Measurements from ENCODE around the gene NOL12. TPM values are rescaled to one million over a fixed set of nuclear protein-coding genes. Genes with fewer than 3 reads are reported as not detected.

The NOL12 gene
- total RNA-seq, 1 experiment from 2014 or later = 31.4 TPM

DNA sequence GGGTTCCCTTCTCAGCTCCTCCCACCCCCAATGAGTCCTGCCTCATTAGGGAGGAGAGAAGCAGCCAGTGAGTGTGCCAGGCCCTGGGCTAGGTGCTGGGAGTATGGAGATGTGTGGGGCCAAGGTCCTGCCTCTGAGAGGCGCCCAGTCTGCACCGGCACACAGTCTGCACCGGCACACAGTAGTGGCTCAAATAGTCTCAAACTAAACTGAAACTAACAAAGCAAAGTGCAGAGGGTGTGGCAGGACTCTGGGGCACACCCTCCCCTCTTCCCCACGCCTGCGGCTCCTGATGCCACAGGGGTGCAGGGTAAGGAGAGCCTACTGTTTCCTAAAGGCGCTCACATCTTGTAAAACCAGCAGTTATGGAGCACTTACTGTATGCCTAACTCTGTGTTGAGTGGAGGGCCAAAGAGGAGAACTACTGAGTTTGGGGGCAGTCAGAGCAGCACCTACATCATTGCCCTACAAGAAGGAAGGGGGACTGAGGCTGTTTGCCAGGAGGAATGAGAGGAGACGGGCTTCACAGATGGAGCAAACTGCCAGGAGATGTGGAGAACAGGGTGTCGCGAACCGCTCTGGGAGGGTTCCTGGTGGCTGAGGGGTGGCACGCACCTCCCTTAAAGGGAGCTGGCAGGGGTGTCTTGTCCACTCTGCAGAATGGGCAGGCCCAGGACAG lies 47.6 kb upstream of the NOL12 start:
- H3K27ac ChIP-seq (ENCODE audit: low read depth, low read length) = peak overlapping the region; percentile 61; the same call in 1 of the 2 replicates
- DNase-seq (ENCODE audit: low read depth, low spot score) (no peak), ATAC-seq (peak; percentile 35)
- H3K4me3 ChIP-seq (replicated peaks in 1 of 2; ENCODE audit: low read depth in 1 of 2, low read length in 2 of 2) = peak overlapping the region; percentile 85 to 89
- peak overlapping the region; percentile 85 for H3K9ac ChIP-seq (ENCODE audit: low read length)
- H3K4me1 ChIP-seq (ENCODE audit: control insufficient read depth in 1 of 2, insufficient read depth in 2 of 2, low read length in 2 of 2) = peaks cover 31 to 65% of the 10 kb centered on the region in 2 experiments; a peak in 3 of 4 replicates
- ChIA-PET POLR2A (interaction anchor here (0.6 to 2.6 kb wide), 4 partner anchors 20 to 37 kb away, joined by 3 to 6 read pairs (median 4); partner anchors contain the start of genes GGA1, LGALS1 and PDXP), CTCF (interaction anchor here (1.2 kb wide), 1 partner anchor 32 kb away, joined by 4 read pairs; no protein-coding TSS in a partner anchor), RAD21 (ENCODE audit: low non-redundant PET in 1 of 2, low total read pairs in 2 of 2, uncharacterized antibody in 2 of 2, unreplicated experiment in 2 of 2) (no interaction called here)
- no peaks in the 10 kb centered on the region for H3K9me3 ChIP-seq (ENCODE audit: control insufficient read depth in 1 of 2, insufficient read depth in 1 of 2, low read depth in 1 of 2, low read length in 2 of 2)
- H3K79me2 ChIP-seq (ENCODE audit: insufficient read depth, low read length) = peaks cover 14% of the 10 kb centered on the region
- H2AFZ ChIP-seq (ENCODE audit: low read depth, low read length, poor library complexity, severe bottlenecking) = no peak overlapping the region
- H3K36me3 ChIP-seq (ENCODE audit: control insufficient read depth in 1 of 2, insufficient read depth in 2 of 2, low read length in 2 of 2) = peaks cover 4 to 8% of the 10 kb centered on the region in 2 experiments; a peak in 1 of 4 replicates
- BruUV-seq (replicated peaks) = no TSS peak
- no peak for TF ChIP-seq SRF (IDR thresholded peaks at IDR 0.05; ENCODE audit: low read depth)
- TF ChIP-seq, protein P1, sequence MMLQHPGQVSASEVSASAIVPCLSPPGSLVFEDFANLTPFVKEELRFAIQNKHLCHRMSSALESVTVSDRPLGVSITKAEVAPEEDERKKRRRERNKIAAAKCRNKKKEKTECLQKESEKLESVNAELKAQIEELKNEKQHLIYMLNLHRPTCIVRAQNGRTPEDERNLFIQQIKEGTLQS (IDR thresholded peaks at IDR 0.05) = no peak
- TF ChIP-seq POLR2AphosphoS5 (IDR thresholded peaks at IDR 0.05; ENCODE audit: low read depth, low read length) = no peak
- no peak for TF ChIP-seq EZH2 (IDR thresholded peaks at IDR 0.05)
- TF ChIP-seq ELF1 (IDR thresholded peaks at IDR 0.05; ENCODE audit: borderline replicate concordance, low read depth) = no peak
- TF ChIP-seq SIN3A (IDR thresholded peaks at IDR 0.05; ENCODE audit: low read depth) = no peak
- no peak for TF ChIP-seq JUND (IDR thresholded peaks at IDR 0.05)
- TF ChIP-seq, protein P2, sequence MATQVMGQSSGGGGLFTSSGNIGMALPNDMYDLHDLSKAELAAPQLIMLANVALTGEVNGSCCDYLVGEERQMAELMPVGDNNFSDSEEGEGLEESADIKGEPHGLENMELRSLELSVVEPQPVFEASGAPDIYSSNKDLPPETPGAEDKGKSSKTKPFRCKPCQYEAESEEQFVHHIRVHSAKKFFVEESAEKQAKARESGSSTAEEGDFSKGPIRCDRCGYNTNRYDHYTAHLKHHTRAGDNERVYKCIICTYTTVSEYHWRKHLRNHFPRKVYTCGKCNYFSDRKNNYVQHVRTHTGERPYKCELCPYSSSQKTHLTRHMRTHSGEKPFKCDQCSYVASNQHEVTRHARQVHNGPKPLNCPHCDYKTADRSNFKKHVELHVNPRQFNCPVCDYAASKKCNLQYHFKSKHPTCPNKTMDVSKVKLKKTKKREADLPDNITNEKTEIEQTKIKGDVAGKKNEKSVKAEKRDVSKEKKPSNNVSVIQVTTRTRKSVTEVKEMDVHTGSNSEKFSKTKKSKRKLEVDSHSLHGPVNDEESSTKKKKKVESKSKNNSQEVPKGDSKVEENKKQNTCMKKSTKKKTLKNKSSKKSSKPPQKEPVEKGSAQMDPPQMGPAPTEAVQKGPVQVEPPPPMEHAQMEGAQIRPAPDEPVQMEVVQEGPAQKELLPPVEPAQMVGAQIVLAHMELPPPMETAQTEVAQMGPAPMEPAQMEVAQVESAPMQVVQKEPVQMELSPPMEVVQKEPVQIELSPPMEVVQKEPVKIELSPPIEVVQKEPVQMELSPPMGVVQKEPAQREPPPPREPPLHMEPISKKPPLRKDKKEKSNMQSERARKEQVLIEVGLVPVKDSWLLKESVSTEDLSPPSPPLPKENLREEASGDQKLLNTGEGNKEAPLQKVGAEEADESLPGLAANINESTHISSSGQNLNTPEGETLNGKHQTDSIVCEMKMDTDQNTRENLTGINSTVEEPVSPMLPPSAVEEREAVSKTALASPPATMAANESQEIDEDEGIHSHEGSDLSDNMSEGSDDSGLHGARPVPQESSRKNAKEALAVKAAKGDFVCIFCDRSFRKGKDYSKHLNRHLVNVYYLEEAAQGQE (IDR thresholded peaks at IDR 0.05; ENCODE audit: low read depth) = no peak
- TF ChIP-seq, protein P3, sequence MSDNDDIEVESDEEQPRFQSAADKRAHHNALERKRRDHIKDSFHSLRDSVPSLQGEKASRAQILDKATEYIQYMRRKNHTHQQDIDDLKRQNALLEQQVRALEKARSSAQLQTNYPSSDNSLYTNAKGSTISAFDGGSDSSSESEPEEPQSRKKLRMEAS (IDR thresholded peaks at IDR 0.05) = no peak
- no peak for TF ChIP-seq RAD21 (IDR thresholded peaks at IDR 0.05; ENCODE audit: low read depth)
- no peaks in the 10 kb centered on the region for H4K20me1 ChIP-seq (ENCODE audit: insufficient read depth)
- intact Hi-C loops (cut with micrococcal nuclease) = loop anchor here (5.0 kb wide), 1 partner anchor 154 kb away; no protein-coding TSS in a partner anchor
- no peaks in the 10 kb centered on the region for H3K9me2 ChIP-seq (ENCODE audit: insufficient read depth)
- H3K4me2 ChIP-seq (ENCODE audit: low read length) = peak overlapping the region; percentile 96
- no peaks in the 10 kb centered on the region for H3K27me3 ChIP-seq (ENCODE audit: insufficient read depth, low read length)

Measured in HCT116 (cell line).